ENCODE measurements around the gene UBE2H.

Gene UBE2H

DNA sequence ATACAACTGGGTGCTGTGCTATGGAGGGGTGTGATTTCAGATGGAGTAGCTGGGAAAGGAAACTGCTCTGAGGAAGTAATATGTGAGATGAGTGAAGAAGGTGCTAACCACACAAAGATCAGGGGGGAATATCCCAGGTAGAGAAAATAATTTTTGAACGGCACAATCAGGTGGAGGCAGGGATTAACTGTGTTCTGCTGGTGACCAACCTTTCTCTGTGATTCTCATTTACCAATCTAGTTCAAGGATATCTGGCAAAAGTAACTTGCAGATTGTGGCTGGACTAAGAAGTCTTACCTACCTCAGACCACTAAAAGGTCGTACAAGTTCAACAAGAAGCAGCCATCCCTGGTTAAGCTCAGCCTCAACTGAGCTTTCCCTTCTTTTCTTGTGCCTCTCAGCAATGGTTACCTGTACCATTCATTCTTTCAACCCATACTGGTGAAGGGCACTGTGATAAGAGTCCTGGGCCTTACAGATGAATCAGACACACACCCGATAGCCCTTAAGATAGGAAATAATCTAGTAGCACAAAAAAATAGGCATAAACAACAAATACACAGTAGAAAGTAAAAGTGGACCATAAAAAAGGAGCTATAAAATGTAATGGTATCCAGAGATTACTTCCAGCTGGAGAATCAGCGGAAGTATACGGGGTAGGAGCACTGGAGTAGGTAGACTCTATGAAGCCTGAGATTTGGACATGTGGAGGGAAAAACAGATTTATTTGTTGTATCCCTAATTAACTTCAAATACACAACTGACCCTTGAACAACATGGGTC, 96.6 kb downstream of the UBE2H start:
- peaks cover 97% of the 10 kb centered on the region for H3K79me2 ChIP-seq (ENCODE audit: low read length)
- H3K9ac ChIP-seq (ENCODE audit: low read length), result no peak overlapping the region
- no peaks in the 10 kb centered on the region for H3K27me3 ChIP-seq (replicated peaks; ENCODE audit: insufficient read depth, low read length)
- no peak overlapping the region for H2AFZ ChIP-seq (ENCODE audit: low read length)
- no peaks in the 10 kb centered on the region for H3K9me2 ChIP-seq (replicated peaks; ENCODE audit: insufficient read depth, low read length)
- DNase-seq, result no peak
- H3K27ac ChIP-seq (ENCODE audit: low read length), result no peak overlapping the region
- H3K4me1 ChIP-seq (ENCODE audit: low read length), result peaks cover 13% of the 10 kb centered on the region
- no peak for TF ChIP-seq EZH2phosphoT487 (IDR thresholded peaks at IDR 0.05; ENCODE audit: low read length)
- TF ChIP-seq EZH2 (optimal IDR thresholded peaks at IDR 0.05; ENCODE audit: low read depth, low read length), result no peak
- TF ChIP-seq, protein P1, sequence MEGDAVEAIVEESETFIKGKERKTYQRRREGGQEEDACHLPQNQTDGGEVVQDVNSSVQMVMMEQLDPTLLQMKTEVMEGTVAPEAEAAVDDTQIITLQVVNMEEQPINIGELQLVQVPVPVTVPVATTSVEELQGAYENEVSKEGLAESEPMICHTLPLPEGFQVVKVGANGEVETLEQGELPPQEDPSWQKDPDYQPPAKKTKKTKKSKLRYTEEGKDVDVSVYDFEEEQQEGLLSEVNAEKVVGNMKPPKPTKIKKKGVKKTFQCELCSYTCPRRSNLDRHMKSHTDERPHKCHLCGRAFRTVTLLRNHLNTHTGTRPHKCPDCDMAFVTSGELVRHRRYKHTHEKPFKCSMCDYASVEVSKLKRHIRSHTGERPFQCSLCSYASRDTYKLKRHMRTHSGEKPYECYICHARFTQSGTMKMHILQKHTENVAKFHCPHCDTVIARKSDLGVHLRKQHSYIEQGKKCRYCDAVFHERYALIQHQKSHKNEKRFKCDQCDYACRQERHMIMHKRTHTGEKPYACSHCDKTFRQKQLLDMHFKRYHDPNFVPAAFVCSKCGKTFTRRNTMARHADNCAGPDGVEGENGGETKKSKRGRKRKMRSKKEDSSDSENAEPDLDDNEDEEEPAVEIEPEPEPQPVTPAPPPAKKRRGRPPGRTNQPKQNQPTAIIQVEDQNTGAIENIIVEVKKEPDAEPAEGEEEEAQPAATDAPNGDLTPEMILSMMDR (IDR thresholded peaks at IDR 0.05; ENCODE audit: low read length), result no peak
- H3K4me2 ChIP-seq (ENCODE audit: low read depth, low read length), result no peak overlapping the region
- peaks cover 13% of the 10 kb centered on the region for H3F3A ChIP-seq (ENCODE audit: insufficient read depth, low read length)
- H3K9me3 ChIP-seq (replicated peaks; ENCODE audit: insufficient read depth, low read length), result no peaks in the 10 kb centered on the region
- no peak overlapping the region for H3K4me3 ChIP-seq (ENCODE audit: low read length)
- H3K36me3 ChIP-seq (replicated peaks; ENCODE audit: insufficient read depth, low read length), result 0 out of 2 replicates have a peak, but pooled peaks cover 6% of the 10 kb centered on the region
- H4K20me1 ChIP-seq (ENCODE audit: insufficient read depth, low read length), result peaks cover 27% of the 10 kb centered on the region

DNA sequence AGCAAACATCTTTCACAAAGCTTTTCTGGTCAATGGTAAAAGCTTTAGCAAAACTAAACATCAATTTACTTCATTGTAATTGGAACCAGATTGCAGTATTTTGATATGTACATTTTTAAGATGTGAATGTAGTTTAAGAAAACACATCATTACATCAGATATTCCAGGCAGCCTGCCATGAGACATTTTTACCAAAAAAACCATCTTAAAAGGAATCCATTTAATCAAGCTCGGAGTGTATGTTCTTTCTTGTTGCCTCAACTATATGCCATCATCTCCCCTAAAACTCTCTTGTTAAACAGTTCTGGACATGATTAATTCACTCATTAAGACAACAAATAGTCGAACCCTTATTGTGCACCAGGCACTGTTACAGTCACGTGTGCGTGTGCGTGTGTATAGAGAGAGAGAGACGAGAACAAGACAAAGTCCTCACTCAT, 97.5 kb downstream of the UBE2H start:
- Histone ChIP-seq H3K4me1 (ENCODE audit: low read length) (peaks cover 12% of the 10 kb centered on the region), H3F3A (ENCODE audit: insufficient read depth, low read length) (peaks cover 12% of the 10 kb centered on the region), H3K79me2 (ENCODE audit: low read length) (peaks cover 97% of the 10 kb centered on the region), H3K9ac (ENCODE audit: low read length) (no peak overlapping the region), H3K9me2 (replicated peaks; ENCODE audit: insufficient read depth, low read length) (no peaks in the 10 kb centered on the region), H4K20me1 (ENCODE audit: insufficient read depth, low read length) (peaks cover 24% of the 10 kb centered on the region), H2AFZ (ENCODE audit: low read length) (no peak overlapping the region), H3K27ac (ENCODE audit: low read length) (no peak overlapping the region), H3K27me3 (replicated peaks; ENCODE audit: insufficient read depth, low read length) (no peaks in the 10 kb centered on the region), H3K36me3 (replicated peaks; ENCODE audit: insufficient read depth, low read length) (0 out of 2 replicates have a peak, but pooled peaks cover 6% of the 10 kb centered on the region), H3K9me3 (replicated peaks; ENCODE audit: insufficient read depth, low read length) (no peaks in the 10 kb centered on the region), H3K4me3 (ENCODE audit: low read length) (no peak overlapping the region), H3K4me2 (ENCODE audit: low read depth, low read length) (no peak overlapping the region)
- TF ChIP-seq EZH2phosphoT487 (IDR thresholded peaks at IDR 0.05; ENCODE audit: low read length) (no peak), EZH2 (optimal IDR thresholded peaks at IDR 0.05; ENCODE audit: low read depth, low read length) (no peak)
- TF ChIP-seq, protein P1 (IDR thresholded peaks at IDR 0.05; ENCODE audit: low read length), result no peak
- DNase-seq, result no peak

DNA sequence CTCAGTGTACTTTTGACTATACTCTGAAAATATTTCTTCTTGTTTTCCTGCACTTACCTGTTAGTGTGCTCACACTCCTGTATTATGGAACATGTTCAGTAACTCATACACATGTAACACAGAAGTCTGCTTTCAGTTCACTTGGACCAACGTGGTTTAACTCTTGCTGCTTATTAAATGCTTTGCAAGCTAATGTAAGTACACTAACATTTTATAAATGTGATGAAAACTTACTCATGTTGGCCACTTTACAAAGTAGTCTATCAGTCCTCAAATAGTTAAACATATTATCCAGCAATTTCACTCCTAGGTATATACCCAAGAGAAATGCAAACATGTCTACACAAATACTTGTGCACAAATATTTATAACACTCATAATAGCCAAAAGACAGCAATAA, 98.4 kb downstream of the UBE2H start:
- H3K79me2 ChIP-seq (ENCODE audit: low read length), result peaks cover 93% of the 10 kb centered on the region

More for the DNA sequence above, 98.4 kb downstream of the UBE2H start:
- TF ChIP-seq, protein P1 (IDR thresholded peaks at IDR 0.05; ENCODE audit: low read length), result no peak
- no peak for TF ChIP-seq EZH2 (optimal IDR thresholded peaks at IDR 0.05; ENCODE audit: low read depth, low read length)
- TF ChIP-seq EZH2phosphoT487 (IDR thresholded peaks at IDR 0.05; ENCODE audit: low read length), result no peak
- Histone ChIP-seq H3K4me3 (ENCODE audit: low read length) (no peak overlapping the region), H3K9me2 (replicated peaks; ENCODE audit: insufficient read depth, low read length) (no peaks in the 10 kb centered on the region), H2AFZ (ENCODE audit: low read length) (no peak overlapping the region), H4K20me1 (ENCODE audit: insufficient read depth, low read length) (peaks cover 15% of the 10 kb centered on the region), H3K4me2 (ENCODE audit: low read depth, low read length) (no peak overlapping the region), H3K9me3 (replicated peaks; ENCODE audit: insufficient read depth, low read length) (no peaks in the 10 kb centered on the region), H3K9ac (ENCODE audit: low read length) (no peak overlapping the region), H3K27ac (ENCODE audit: low read length) (no peak overlapping the region), H3F3A (ENCODE audit: insufficient read depth, low read length) (peaks cover 5% of the 10 kb centered on the region), H3K4me1 (ENCODE audit: low read length) (peaks cover 3% of the 10 kb centered on the region; the same call in 1 of the 2 replicates), H3K36me3 (replicated peaks; ENCODE audit: insufficient read depth, low read length) (0 out of 2 replicates have a peak, but pooled peaks cover 6% of the 10 kb centered on the region), H3K27me3 (replicated peaks; ENCODE audit: insufficient read depth, low read length) (no peaks in the 10 kb centered on the region)
- DNase-seq, result no peak

All from MM.1S (cell line).